Trophoblast cell (in vitro differentiated cells and primary cell): ENCODE measurements around the gene CACNA2D3.
A peak's percentile ranks its signal among the peaks of the same experiment; 100 is the strongest.

Source experiments
- DNase-seq, 2 donors: peaks; one replicate each; pipeline ENCODE4 v3.0.0-alpha.2; 2016
- H2AFZ ChIP-seq: 2 replicates; pipeline ENCODE4 v1.6.1; 2013; ENCODE audit warnings: low read length, moderate library complexity, mild to moderate bottlenecking; ENCODE audit not compliant: insufficient read depth, poor library complexity
- H2AK5ac ChIP-seq: 2 replicates; pipeline ENCODE4 v1.6.1; 2013; ENCODE audit warnings: mild to moderate bottlenecking, low read length
- H2BK120ac ChIP-seq: 2 replicates; pipeline ENCODE4 v1.6.1; 2013; ENCODE audit warnings: low read length, mild to moderate bottlenecking, moderate library complexity; ENCODE audit not compliant: insufficient read depth, poor library complexity
- H2BK12ac ChIP-seq: 2 replicates; pipeline ENCODE4 v1.6.1; 2013; ENCODE audit warnings: mild to moderate bottlenecking, low read length, moderate library complexity
- H2BK5ac ChIP-seq: 2 replicates; pipeline ENCODE4 v1.6.1; 2013; ENCODE audit warnings: low read length, low read depth, moderate library complexity, mild to moderate bottlenecking; ENCODE audit not compliant: poor library complexity
- H3K14ac ChIP-seq: 2 replicates; pipeline ENCODE4 v1.6.1; 2013; ENCODE audit warnings: mild to moderate bottlenecking, low read length
- H3K18ac ChIP-seq: 2 replicates; pipeline ENCODE4 v1.6.1; 2013; ENCODE audit warnings: mild to moderate bottlenecking, low read length
- H3K23ac ChIP-seq: 2 replicates; pipeline ENCODE4 v1.6.1; 2013; ENCODE audit warnings: low read length
- H3K27ac ChIP-seq: 2 replicates; pipeline ENCODE4 v1.5.1; 2013; ENCODE audit warnings: low read depth, mild to moderate bottlenecking, inconsistent platforms, low read length, moderate library complexity
- H3K27me3 ChIP-seq: 2 replicates; pipeline ENCODE4 v1.6.1; 2013; ENCODE audit warnings: inconsistent platforms, mild to moderate bottlenecking, low read length, moderate library complexity; ENCODE audit not compliant: insufficient read depth
- H3K36me3 ChIP-seq, 2 experiments: 1 replicate in 1 of 2; 2 replicates in 1 of 2; pipeline ENCODE4 v1.6.1; 2013; ENCODE audit warnings: low read length in 2 of 2, mild to moderate bottlenecking in 2 of 2, moderate library complexity in 1 of 2; ENCODE audit not compliant: insufficient read depth in 2 of 2, control insufficient read depth in 1 of 2
- H3K4ac ChIP-seq: 2 replicates; pipeline ENCODE4 v1.6.1; 2013; ENCODE audit warnings: low read depth, mild to moderate bottlenecking, low read length, moderate library complexity
- H3K4me1 ChIP-seq, 2 experiments: 1 replicate in 1 of 2; 2 replicates in 1 of 2; pipeline ENCODE4 v1.6.1; 2013; ENCODE audit warnings: low read length in 2 of 2, mild to moderate bottlenecking in 2 of 2, moderate library complexity in 1 of 2; ENCODE audit not compliant: insufficient read depth in 2 of 2, control insufficient read depth in 1 of 2
- H3K4me2 ChIP-seq: 2 replicates; pipeline ENCODE4 v1.6.1; 2013; ENCODE audit warnings: inconsistent platforms, mild to moderate bottlenecking, low read length, moderate library complexity
- H3K4me3 ChIP-seq: 2 replicates; pipeline ENCODE4 v1.5.1; 2013; ENCODE audit warnings: mild to moderate bottlenecking, low read depth, low read length, inconsistent platforms
- H3K79me1 ChIP-seq: one replicate; pipeline ENCODE4 v1.6.1; 2013; ENCODE audit warnings: low read length
- H3K79me2 ChIP-seq: 2 replicates; pipeline ENCODE4 v1.6.1; 2013; ENCODE audit warnings: low read length, mild to moderate bottlenecking; ENCODE audit not compliant: control insufficient read depth, insufficient read depth, poor library complexity
- H3K9ac ChIP-seq: 2 replicates; pipeline ENCODE4 v1.6.1; 2013; ENCODE audit warnings: mild to moderate bottlenecking, low read length
- H3K9me3 ChIP-seq: 2 replicates; pipeline ENCODE4 v1.6.1; 2013; ENCODE audit warnings: low read depth, mild to moderate bottlenecking, control low read depth, inconsistent platforms, low read length; ENCODE audit not compliant: insufficient read depth
- H4K12ac ChIP-seq: 2 replicates; pipeline ENCODE4 v1.6.1; 2013; ENCODE audit warnings: low read depth, mild to moderate bottlenecking, low read length, moderate library complexity
- H4K8ac ChIP-seq: 2 replicates; pipeline ENCODE4 v1.6.1; 2013; ENCODE audit warnings: low read depth, mild to moderate bottlenecking, low read length, moderate library complexity
- H4K91ac ChIP-seq: one replicate; pipeline ENCODE4 v1.6.1; 2013; ENCODE audit warnings: low read depth, mild to moderate bottlenecking, low read length, moderate library complexity
- WGBS: extraction: QIAGEN DNeasy Blood & Tissue Kit; methylation state at CpG from one replicate; pipeline ENCODE4 v1.1.7; 2013; ENCODE audit warnings: missing lambda C conversion rate; ENCODE audit not compliant: insufficient read length, insufficient coverage; ENCODE audit errors: extremely low coverage; 5-methylcytosine and 5-hydroxymethylcytosine counted together

The CACNA2D3 gene

GRCh38 chr3:54443561-54444161, 321.3 kb downstream of the CACNA2D3 start:
- peak in 1 of 2 donors; percentile 23 for DNase-seq
- Histone ChIP-seq H3K27ac (no peak overlapping the region), H4K12ac (no peak overlapping the region), H3K9me3 (peaks cover 2% of the 10 kb centered on the region), H3K4me3 (peak overlapping the region; percentile 51), H2AK5ac (no peak overlapping the region), H2BK12ac (no peak overlapping the region), H3K18ac (no peak overlapping the region), H3K14ac (no peak overlapping the region), H3K4ac (no peak overlapping the region), H3K23ac (no peak overlapping the region), H3K79me1 (no peaks in the 10 kb centered on the region), H3K79me2 (no peaks in the 10 kb centered on the region), H3K4me2 (no peak overlapping the region), H3K9ac (no peak overlapping the region), H3K4me1 (no peaks in the 10 kb centered on the region), H2BK120ac (no peak overlapping the region), H2BK5ac (no peak overlapping the region), H2AFZ (no peak overlapping the region), H4K91ac (no peak overlapping the region), H4K8ac (no peak overlapping the region), H3K36me3 (no peaks in the 10 kb centered on the region), H3K27me3 (no peaks in the 10 kb centered on the region)
- WGBS: no CpG with 5 or more reads among the region's 11 CpGs

- H4K8ac ChIP-seq: no peak overlapping the region
- WGBS: no CpG with 5 or more reads among the region's 1 CpG
- no peak for DNase-seq
- no peak overlapping the region for H3K9ac ChIP-seq
- no peak overlapping the region for H3K14ac ChIP-seq
- H2BK120ac ChIP-seq: no peak overlapping the region
- no peak overlapping the region for H3K4me2 ChIP-seq
- no peak overlapping the region for H2AK5ac ChIP-seq
- peaks cover 2% of the 10 kb centered on the region for H3K9me3 ChIP-seq
- no peaks in the 10 kb centered on the region for H3K79me2 ChIP-seq
- no peaks in the 10 kb centered on the region for H3K79me1 ChIP-seq
- no peak overlapping the region for H3K18ac ChIP-seq
- no peaks in the 10 kb centered on the region for H3K27me3 ChIP-seq
- no peak overlapping the region for H3K4me3 ChIP-seq
- no peak overlapping the region for H2BK12ac ChIP-seq
- H4K12ac ChIP-seq: no peak overlapping the region
- H3K27ac ChIP-seq: no peak overlapping the region
- no peaks in the 10 kb centered on the region for H3K4me1 ChIP-seq
- H4K91ac ChIP-seq: no peak overlapping the region
- H3K4ac ChIP-seq: no peak overlapping the region
- no peak overlapping the region for H3K23ac ChIP-seq
- H2AFZ ChIP-seq: no peak overlapping the region
- no peak overlapping the region for H2BK5ac ChIP-seq
- no peaks in the 10 kb centered on the region for H3K36me3 ChIP-seq
Observed at GRCh38 chr3:54445630-54446029, 323.3 kb downstream of the CACNA2D3 start.

- no peak overlapping the region for H2BK5ac ChIP-seq
- no peak overlapping the region for H2AK5ac ChIP-seq
- no peak overlapping the region for H4K91ac ChIP-seq
- no peaks in the 10 kb centered on the region for H3K79me1 ChIP-seq
- no peak overlapping the region for H3K14ac ChIP-seq
- H4K12ac ChIP-seq: no peak overlapping the region
- no peak overlapping the region for H3K18ac ChIP-seq
- peaks cover 2% of the 10 kb centered on the region for H3K9me3 ChIP-seq
- H3K79me2 ChIP-seq: no peaks in the 10 kb centered on the region
- no peak overlapping the region for H3K4me3 ChIP-seq
- H4K8ac ChIP-seq: no peak overlapping the region
- no peaks in the 10 kb centered on the region for H3K4me1 ChIP-seq
- H2BK120ac ChIP-seq: no peak overlapping the region
- H3K27me3 ChIP-seq: no peaks in the 10 kb centered on the region
- no peak overlapping the region for H2AFZ ChIP-seq
- no peak for DNase-seq
- WGBS: no CpG with 5 or more reads among the region's 2 CpGs
- H2BK12ac ChIP-seq: no peak overlapping the region
- H3K4ac ChIP-seq: no peak overlapping the region
- no peak overlapping the region for H3K23ac ChIP-seq
- H3K9ac ChIP-seq: no peak overlapping the region
- no peak overlapping the region for H3K4me2 ChIP-seq
- no peak overlapping the region for H3K27ac ChIP-seq
- H3K36me3 ChIP-seq: no peaks in the 10 kb centered on the region
Observed at GRCh38 chr3:54447427-54447826, 325.1 kb downstream of the CACNA2D3 start.

DNA sequence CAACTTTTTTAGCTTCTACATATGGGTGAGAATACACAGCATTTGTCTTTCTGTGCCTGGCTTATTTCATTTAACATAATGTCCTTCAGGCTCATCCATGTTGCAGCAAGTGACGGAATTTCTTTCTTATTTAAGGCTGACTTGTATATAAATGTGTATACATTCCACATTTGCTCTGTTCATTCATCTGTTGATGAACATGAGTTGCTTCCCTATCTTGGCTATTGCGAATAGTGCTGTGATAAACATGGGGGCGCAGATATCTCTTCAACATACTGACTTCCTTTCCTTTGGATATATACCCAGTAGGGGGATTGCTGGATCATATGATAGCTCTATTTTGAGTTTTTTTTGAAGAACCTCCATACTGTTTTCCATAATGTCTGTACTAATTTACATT, 332.5 kb downstream of the CACNA2D3 start:
- Histone ChIP-seq H2BK12ac (no peak overlapping the region), H3K14ac (no peak overlapping the region), H4K12ac (no peak overlapping the region), H3K9me3 (peaks cover 1% of the 10 kb centered on the region), H3K79me2 (no peaks in the 10 kb centered on the region), H3K4ac (no peak overlapping the region), H3K18ac (no peak overlapping the region), H2BK5ac (no peak overlapping the region), H2BK120ac (no peak overlapping the region), H3K27ac (no peak overlapping the region), H2AFZ (no peak overlapping the region), H3K9ac (no peak overlapping the region), H3K4me1 (no peaks in the 10 kb centered on the region), H4K91ac (no peak overlapping the region), H3K23ac (no peak overlapping the region), H2AK5ac (no peak overlapping the region), H3K4me3 (no peak overlapping the region), H4K8ac (no peak overlapping the region), H3K79me1 (no peaks in the 10 kb centered on the region), H3K27me3 (no peaks in the 10 kb centered on the region), H3K4me2 (no peak overlapping the region), H3K36me3 (no peaks in the 10 kb centered on the region)
- no peak for DNase-seq
- WGBS: no CpG with 5 or more reads among the region's 3 CpGs
